ENCODE results near the gene CDCA4. TPM values are rescaled to one million over a fixed set of nuclear protein-coding genes. Genes with fewer than 3 reads are reported as not detected.

CDCA4 gene
- total and polyA plus RNA-seq, 10 of the 15 experiments (the other 5 are each of a cell fraction or from before 2014, with no cell fraction given) = 10.4 to 64.0 (median 52.1) TPM

DNA sequence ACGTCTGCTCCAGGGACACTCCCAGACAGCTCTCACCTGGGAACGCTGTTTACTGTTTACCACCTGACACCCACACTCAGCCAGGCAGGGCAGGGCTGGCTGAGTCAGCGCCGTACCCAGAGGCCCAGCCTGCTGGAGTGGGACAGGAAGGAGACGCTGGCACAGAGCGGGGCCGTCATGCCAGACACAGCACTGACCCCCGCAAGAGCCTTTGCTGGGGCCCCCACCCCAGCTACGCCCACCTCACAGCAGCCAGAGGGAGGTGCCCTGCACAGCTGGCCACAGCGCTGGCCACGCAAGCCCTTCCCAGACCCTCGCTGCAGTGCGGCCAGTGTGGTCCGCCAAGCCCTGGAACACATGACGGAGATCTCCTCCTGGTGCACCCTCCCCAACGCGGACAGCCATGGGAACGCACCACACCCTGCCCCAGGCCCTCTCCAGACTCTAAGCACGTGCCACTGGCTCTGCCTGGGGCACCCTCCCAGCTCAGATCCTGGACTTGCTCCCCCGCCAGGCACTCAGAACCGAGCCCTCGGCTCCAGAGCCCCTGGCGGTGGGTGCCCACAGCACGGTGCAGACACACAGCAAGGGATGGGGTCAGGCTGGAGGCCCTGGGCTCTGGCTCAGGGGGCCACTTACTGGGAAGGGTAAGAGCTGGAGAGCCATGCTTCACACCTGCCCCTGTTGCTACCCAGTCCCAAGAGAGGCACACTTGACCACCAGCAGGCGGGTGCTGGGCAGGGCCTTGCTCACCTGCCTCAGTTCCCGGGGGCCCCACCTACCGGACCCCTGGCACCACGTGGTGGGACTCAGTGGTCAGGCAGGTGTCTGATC, 48.4 kb downstream of the CDCA4 start (continued):
- no peak for TF ChIP-seq TCF12 (IDR thresholded peaks at IDR 0.05; ENCODE audit: low read depth, low read length)
- TF ChIP-seq CHD4 (IDR thresholded peaks at IDR 0.05) = no peak
- no peak for TF ChIP-seq SMAD5 (IDR thresholded peaks at IDR 0.05; ENCODE audit: low read depth)
- no peak for TF ChIP-seq KDM1A (IDR thresholded peaks at IDR 0.05; ENCODE audit: borderline replicate concordance)

DNA sequence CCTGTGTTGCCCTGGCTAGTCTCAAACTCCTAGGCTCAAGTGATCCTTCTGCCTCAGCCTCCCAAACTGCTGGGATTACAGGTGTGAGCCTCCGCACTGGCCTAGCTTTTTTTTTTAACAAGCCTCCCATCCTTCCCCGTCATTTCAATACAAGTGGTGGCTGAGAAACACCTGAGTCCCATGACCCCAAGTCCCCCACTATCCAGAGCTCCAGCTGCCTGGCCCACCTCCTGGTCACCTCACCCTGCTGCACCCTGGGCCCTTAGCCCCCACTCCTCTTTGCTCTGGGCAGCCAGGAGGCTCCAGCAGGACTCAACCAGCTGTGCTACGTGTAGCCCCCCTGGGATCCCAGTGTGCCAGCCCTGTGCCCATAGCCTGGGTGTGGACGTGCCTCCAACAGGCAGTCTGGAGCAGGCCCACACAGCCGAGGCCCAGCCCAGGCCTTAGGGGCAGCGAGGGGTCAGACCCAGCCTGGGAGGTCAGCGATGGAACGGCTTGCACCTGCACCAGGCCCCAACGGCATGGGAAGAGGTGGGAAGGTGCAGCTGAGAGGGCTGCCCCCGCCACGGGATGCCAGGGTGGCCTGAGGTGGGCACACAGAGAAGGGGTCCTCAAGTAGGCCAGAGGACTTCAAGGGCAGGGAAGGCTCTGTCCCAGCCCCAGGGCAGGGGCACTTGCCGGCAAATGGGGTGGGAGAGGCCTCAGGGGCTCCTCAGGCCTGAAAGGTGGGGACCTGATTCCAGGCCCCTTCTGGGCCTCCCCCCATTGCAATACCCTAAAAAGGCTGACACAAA, 49.2 kb downstream of the CDCA4 start:
- FAIRE-seq = no peak
- no peak for TF ChIP-seq CREB1 (IDR thresholded peaks at IDR 0.05; ENCODE audit: low read depth)
- no peak for TF ChIP-seq BACH1 (IDR thresholded peaks at IDR 0.05; ENCODE audit: borderline replicate concordance)
- no peak for TF ChIP-seq CHD2 (IDR thresholded peaks at IDR 0.05; ENCODE audit: borderline replicate concordance, low read depth, low read length)
- no peak for TF ChIP-seq NR2C1 (IDR thresholded peaks at IDR 0.05)
- no peak for TF ChIP-seq HDAC6 (IDR thresholded peaks at IDR 0.05; ENCODE audit: unreplicated experiment)
- TF ChIP-seq JUNB (IDR thresholded peaks at IDR 0.05) = no peak
- TF ChIP-seq MEF2A (IDR thresholded peaks at IDR 0.05; ENCODE audit: insufficient read depth, low read depth, low read length) = no peak
- TF ChIP-seq PAX5 (IDR thresholded peaks at IDR 0.05; ENCODE audit: borderline replicate concordance, low read depth, low read length) = no peak
- TF ChIP-seq TCF3 (IDR thresholded peaks at IDR 0.05; ENCODE audit: borderline replicate concordance, insufficient read depth, low read depth, low read length) = no peak
- no peak for TF ChIP-seq CBX3 (IDR thresholded peaks at IDR 0.05; ENCODE audit: borderline replicate concordance, low read depth)
- no peak for TF ChIP-seq EED (IDR thresholded peaks at IDR 0.05; ENCODE audit: low read depth)
- TF ChIP-seq, protein P1, sequence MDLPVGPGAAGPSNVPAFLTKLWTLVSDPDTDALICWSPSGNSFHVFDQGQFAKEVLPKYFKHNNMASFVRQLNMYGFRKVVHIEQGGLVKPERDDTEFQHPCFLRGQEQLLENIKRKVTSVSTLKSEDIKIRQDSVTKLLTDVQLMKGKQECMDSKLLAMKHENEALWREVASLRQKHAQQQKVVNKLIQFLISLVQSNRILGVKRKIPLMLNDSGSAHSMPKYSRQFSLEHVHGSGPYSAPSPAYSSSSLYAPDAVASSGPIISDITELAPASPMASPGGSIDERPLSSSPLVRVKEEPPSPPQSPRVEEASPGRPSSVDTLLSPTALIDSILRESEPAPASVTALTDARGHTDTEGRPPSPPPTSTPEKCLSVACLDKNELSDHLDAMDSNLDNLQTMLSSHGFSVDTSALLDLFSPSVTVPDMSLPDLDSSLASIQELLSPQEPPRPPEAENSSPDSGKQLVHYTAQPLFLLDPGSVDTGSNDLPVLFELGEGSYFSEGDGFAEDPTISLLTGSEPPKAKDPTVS (IDR thresholded peaks at IDR 0.05; ENCODE audit: low read depth, low read length) = no peak
- TF ChIP-seq SRF (IDR thresholded peaks at IDR 0.05; ENCODE audit: low read depth in 2 of 2, low read length in 2 of 2) = no peak
- TF ChIP-seq TARDBP (IDR thresholded peaks at IDR 0.05; ENCODE audit: borderline replicate concordance) = no peak
- POLR2A ChIA-PET = no interaction called here

More for the DNA sequence above, 49.2 kb downstream of the CDCA4 start:
- 28% methylated on average over 12 of the region's 12 CpGs for WGBS (ENCODE audit: insufficient coverage, insufficient replicate concordance, low lambda C conversion rate, missing lambda C conversion rate)
- DNase-seq (ENCODE audit: low read depth, low spot score) (no peak), ATAC-seq (no peak)
- in situ Hi-C loops (cut with MboI) (no loop called here), intact Hi-C loops (cut with micrococcal nuclease; ENCODE audit: unreplicated experiment) (loop anchor here (10.0 kb wide), 1 partner anchor 77 kb away; no protein-coding TSS in a partner anchor)
- no peak overlapping the region for H3K4me2 ChIP-seq (ENCODE audit: control insufficient read depth, insufficient read depth)
- ChIA-PET RAD21 (ENCODE audit: unreplicated experiment) (no interaction called here), SMC1A (ENCODE audit: uncharacterized antibody, unreplicated experiment) (no interaction called here), CTCF (interaction anchor here (1.5 kb wide), 1 partner anchor 67 kb away, joined by 4 read pairs; no protein-coding TSS in a partner anchor)
- H3K9me3 ChIP-seq (replicated peaks; ENCODE audit: control insufficient read depth, insufficient read depth, low read length) = no peaks in the 10 kb centered on the region
- H3K27ac ChIP-seq (ENCODE audit: control insufficient read depth, insufficient read depth) = no peak overlapping the region
- H3K4me3 ChIP-seq = no peak overlapping the region
- no peak overlapping the region for H2AFZ ChIP-seq (ENCODE audit: control insufficient read depth, low read depth, low read length)
- BruUV-seq (replicated peaks) = no TSS peak
- H3K4me1 ChIP-seq (ENCODE audit: control insufficient read depth, insufficient read depth, low read length) = no peaks in the 10 kb centered on the region
- H3K9ac ChIP-seq (ENCODE audit: control insufficient read depth, insufficient read depth, low read length) = no peak overlapping the region
- no peaks in the 10 kb centered on the region for H3K79me2 ChIP-seq (ENCODE audit: control insufficient read depth, insufficient read depth, low read length)
- no peaks in the 10 kb centered on the region for H3K36me3 ChIP-seq (ENCODE audit: control insufficient read depth in 2 of 2, insufficient read depth in 2 of 2, low read length in 1 of 2)
- peaks cover 6 to 9% of the 10 kb centered on the region in 2 experiments for H3K27me3 ChIP-seq (replicated peaks in 1 of 2; ENCODE audit: control insufficient read depth in 2 of 2, insufficient read depth in 2 of 2, low read length in 1 of 2)
- H4K20me1 ChIP-seq (ENCODE audit: control insufficient read depth, insufficient read depth) = no peaks in the 10 kb centered on the region

Data from GM12878 (cell line).